SK-N-SH treated with all-trans-retinoic acid at 6 μM for 48 hours (cell line): Measurements from ENCODE around the gene PIN4.

Experiments
- BACH2 ChIP-seq: fragments of 250-450 bp; sonication (Bioruptor Pico); IDR thresholded peaks from 2 replicates; pipeline ENCODE4 v1.9.0; 2021; ENCODE audit warnings: mild to moderate bottlenecking, borderline replicate concordance
- CREB5 ChIP-seq: fragments of 250-450 bp; sonication (Bioruptor Pico); IDR thresholded peaks from 2 replicates; pipeline ENCODE4 v1.5.1; 2020; ENCODE audit warnings: low read depth, mild to moderate bottlenecking, moderate library complexity
- PATZ1 ChIP-seq: fragments of 250-450 bp; sonication (Bioruptor Pico); IDR thresholded peaks from 2 replicates; pipeline ENCODE4 v1.8.0; 2020; ENCODE audit warnings: mild to moderate bottlenecking, moderate library complexity, borderline replicate concordance
- PPARA ChIP-seq: fragments of 250-450 bp; sonication (Bioruptor Pico); IDR thresholded peaks from 2 replicates; pipeline ENCODE4 v1.5.0; 2020; ENCODE audit warnings: mild to moderate bottlenecking, borderline replicate concordance
- RARB ChIP-seq: fragments of 250-450 bp; sonication (Bioruptor Pico); IDR thresholded peaks from 2 replicates; pipeline ENCODE4 v1.8.0; 2021; ENCODE audit warnings: mild to moderate bottlenecking, moderate library complexity
- TOX ChIP-seq: fragments of 250-450 bp; sonication (Bioruptor Pico); IDR thresholded peaks from 2 replicates; pipeline ENCODE4 v1.8.0; 2021; ENCODE audit warnings: mild to moderate bottlenecking, moderate library complexity, borderline replicate concordance
- TSHZ2 ChIP-seq: fragments of 250-450 bp; sonication (Bioruptor Pico); IDR thresholded peaks from 2 replicates; pipeline ENCODE4 v1.5.0; 2020; ENCODE audit warnings: mild to moderate bottlenecking, moderate library complexity
- ZC3H10 ChIP-seq: fragments of 250-450 bp; sonication (Bioruptor Pico); IDR thresholded peaks from 2 replicates; pipeline ENCODE4 v1.5.1; 2021; ENCODE audit warnings: mild to moderate bottlenecking, moderate library complexity
- ZFP3 ChIP-seq: fragments of 250-450 bp; sonication (Bioruptor Pico); IDR thresholded peaks from 2 replicates; pipeline ENCODE4 v1.5.0; 2020; ENCODE audit warnings: mild to moderate bottlenecking, moderate library complexity
- ZFP30 ChIP-seq: fragments of 450-650 bp; formaldehyde crosslinking; IDR thresholded peaks from 2 replicates; pipeline ENCODE4 v1.5.0; 2022; ENCODE audit warnings: mild to moderate bottlenecking, moderate library complexity
- ZNF70 ChIP-seq: fragments of 450-650 bp; formaldehyde crosslinking; IDR thresholded peaks from 2 replicates; pipeline ENCODE4 v1.5.0; 2020; ENCODE audit warnings: mild to moderate bottlenecking, moderate library complexity

- TF ChIP-seq ZFP30 (CRISPR knock-in tag) (no peak), ZC3H10 (CRISPR knock-in tag) (no peak), ZFP3 (CRISPR knock-in tag) (no peak), PATZ1 (no peak), TOX (no peak), BACH2 (CRISPR knock-in tag) (no peak), ZNF70 (CRISPR knock-in tag) (no peak), PPARA (CRISPR knock-in tag) (no peak), TSHZ2 (no peak), CREB5 (CRISPR knock-in tag) (no peak), RARB (CRISPR knock-in tag) (no peak)
Observed at GRCh38 chrX:72203421-72203820, 21.9 kb downstream of the PIN4 start.
